Trophoblast cell (in vitro differentiated cells and primary cell): ENCODE results near the gene TYROBP.

Source experiments
- DNase-seq, 2 donors: peaks; one replicate each; pipeline ENCODE4 v3.0.0-alpha.2; 2016
- H2AFZ ChIP-seq: 2 replicates; pipeline ENCODE4 v1.6.1; 2013; ENCODE audit warnings: low read length, moderate library complexity, mild to moderate bottlenecking; ENCODE audit not compliant: insufficient read depth, poor library complexity
- H2AK5ac ChIP-seq: 2 replicates; pipeline ENCODE4 v1.6.1; 2013; ENCODE audit warnings: mild to moderate bottlenecking, low read length
- H2BK120ac ChIP-seq: 2 replicates; pipeline ENCODE4 v1.6.1; 2013; ENCODE audit warnings: low read length, mild to moderate bottlenecking, moderate library complexity; ENCODE audit not compliant: insufficient read depth, poor library complexity
- H2BK12ac ChIP-seq: 2 replicates; pipeline ENCODE4 v1.6.1; 2013; ENCODE audit warnings: mild to moderate bottlenecking, low read length, moderate library complexity
- H2BK5ac ChIP-seq: 2 replicates; pipeline ENCODE4 v1.6.1; 2013; ENCODE audit warnings: low read length, low read depth, moderate library complexity, mild to moderate bottlenecking; ENCODE audit not compliant: poor library complexity
- H3K14ac ChIP-seq: 2 replicates; pipeline ENCODE4 v1.6.1; 2013; ENCODE audit warnings: mild to moderate bottlenecking, low read length
- H3K18ac ChIP-seq: 2 replicates; pipeline ENCODE4 v1.6.1; 2013; ENCODE audit warnings: mild to moderate bottlenecking, low read length
- H3K23ac ChIP-seq: 2 replicates; pipeline ENCODE4 v1.6.1; 2013; ENCODE audit warnings: low read length
- H3K27ac ChIP-seq: 2 replicates; pipeline ENCODE4 v1.5.1; 2013; ENCODE audit warnings: low read depth, mild to moderate bottlenecking, inconsistent platforms, low read length, moderate library complexity
- H3K27me3 ChIP-seq: 2 replicates; pipeline ENCODE4 v1.6.1; 2013; ENCODE audit warnings: inconsistent platforms, mild to moderate bottlenecking, low read length, moderate library complexity; ENCODE audit not compliant: insufficient read depth
- H3K36me3 ChIP-seq, 2 experiments: 1 replicate in 1 of 2; 2 replicates in 1 of 2; pipeline ENCODE4 v1.6.1; 2013; ENCODE audit warnings: low read length in 2 of 2, mild to moderate bottlenecking in 2 of 2, moderate library complexity in 1 of 2; ENCODE audit not compliant: insufficient read depth in 2 of 2, control insufficient read depth in 1 of 2
- H3K4ac ChIP-seq: 2 replicates; pipeline ENCODE4 v1.6.1; 2013; ENCODE audit warnings: low read depth, mild to moderate bottlenecking, low read length, moderate library complexity
- H3K4me1 ChIP-seq, 2 experiments: 1 replicate in 1 of 2; 2 replicates in 1 of 2; pipeline ENCODE4 v1.6.1; 2013; ENCODE audit warnings: low read length in 2 of 2, mild to moderate bottlenecking in 2 of 2, moderate library complexity in 1 of 2; ENCODE audit not compliant: insufficient read depth in 2 of 2, control insufficient read depth in 1 of 2
- H3K4me2 ChIP-seq: 2 replicates; pipeline ENCODE4 v1.6.1; 2013; ENCODE audit warnings: inconsistent platforms, mild to moderate bottlenecking, low read length, moderate library complexity
- H3K4me3 ChIP-seq: 2 replicates; pipeline ENCODE4 v1.5.1; 2013; ENCODE audit warnings: mild to moderate bottlenecking, low read depth, low read length, inconsistent platforms
- H3K79me1 ChIP-seq: one replicate; pipeline ENCODE4 v1.6.1; 2013; ENCODE audit warnings: low read length
- H3K79me2 ChIP-seq: 2 replicates; pipeline ENCODE4 v1.6.1; 2013; ENCODE audit warnings: low read length, mild to moderate bottlenecking; ENCODE audit not compliant: control insufficient read depth, insufficient read depth, poor library complexity
- H3K9ac ChIP-seq: 2 replicates; pipeline ENCODE4 v1.6.1; 2013; ENCODE audit warnings: mild to moderate bottlenecking, low read length
- H3K9me3 ChIP-seq: 2 replicates; pipeline ENCODE4 v1.6.1; 2013; ENCODE audit warnings: low read depth, mild to moderate bottlenecking, control low read depth, inconsistent platforms, low read length; ENCODE audit not compliant: insufficient read depth
- H4K12ac ChIP-seq: 2 replicates; pipeline ENCODE4 v1.6.1; 2013; ENCODE audit warnings: low read depth, mild to moderate bottlenecking, low read length, moderate library complexity
- H4K8ac ChIP-seq: 2 replicates; pipeline ENCODE4 v1.6.1; 2013; ENCODE audit warnings: low read depth, mild to moderate bottlenecking, low read length, moderate library complexity
- H4K91ac ChIP-seq: one replicate; pipeline ENCODE4 v1.6.1; 2013; ENCODE audit warnings: low read depth, mild to moderate bottlenecking, low read length, moderate library complexity
- WGBS: extraction: QIAGEN DNeasy Blood & Tissue Kit; methylation state at CpG from one replicate; pipeline ENCODE4 v1.1.7; 2013; ENCODE audit warnings: missing lambda C conversion rate; ENCODE audit not compliant: insufficient read length, insufficient coverage; ENCODE audit errors: extremely low coverage; 5-methylcytosine and 5-hydroxymethylcytosine counted together

Gene TYROBP

DNA sequence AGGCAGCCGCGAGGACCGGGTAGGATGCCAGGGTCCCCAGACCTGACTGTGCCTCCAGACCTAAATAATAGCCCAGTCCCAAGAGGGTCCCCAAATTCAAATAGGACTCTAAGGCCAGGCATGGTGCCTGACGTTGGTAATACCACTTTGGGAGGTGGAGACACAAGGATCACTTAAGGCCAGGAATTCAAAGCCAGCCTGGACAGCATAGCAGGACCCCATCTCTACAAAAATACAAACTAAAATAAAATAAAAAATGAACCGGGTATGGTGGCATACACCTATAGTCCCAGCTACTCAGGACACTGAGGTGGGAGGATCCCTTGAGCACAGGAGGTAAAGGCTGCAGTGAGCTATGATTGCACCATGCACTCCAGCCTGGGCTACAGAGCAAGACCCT, 45.1 kb downstream of the TYROBP start:
- no peak overlapping the region for H3K4me2 ChIP-seq
- H2BK120ac ChIP-seq = no peak overlapping the region
- no peak overlapping the region for H3K23ac ChIP-seq
- peaks cover 23% of the 10 kb centered on the region for H3K27me3 ChIP-seq
- H3K4ac ChIP-seq = no peak overlapping the region
- no peaks in the 10 kb centered on the region for H3K79me2 ChIP-seq
- H3K9ac ChIP-seq = no peak overlapping the region
- no peak overlapping the region for H2AFZ ChIP-seq
- H3K4me3 ChIP-seq = no peak overlapping the region
- H3K18ac ChIP-seq = no peak overlapping the region
- H2BK12ac ChIP-seq = no peak overlapping the region
- H2AK5ac ChIP-seq = no peak overlapping the region
- no CpG with 5 or more reads among the region's 5 CpGs for whole genome bisulfite sequencing
- peaks cover 3% of the 10 kb centered on the region for H3K9me3 ChIP-seq
- no peaks in the 10 kb centered on the region for H3K36me3 ChIP-seq
- no peak overlapping the region for H4K8ac ChIP-seq
- H3K79me1 ChIP-seq = no peaks in the 10 kb centered on the region
- H4K12ac ChIP-seq = no peak overlapping the region
- peaks cover 4 to 9% of the 10 kb centered on the region in 2 experiments for H3K4me1 ChIP-seq
- no peak overlapping the region for H2BK5ac ChIP-seq
- H3K27ac ChIP-seq = no peak overlapping the region
- H4K91ac ChIP-seq = no peak overlapping the region
- no peak for DNase-seq
- H3K14ac ChIP-seq = no peak overlapping the region

DNA sequence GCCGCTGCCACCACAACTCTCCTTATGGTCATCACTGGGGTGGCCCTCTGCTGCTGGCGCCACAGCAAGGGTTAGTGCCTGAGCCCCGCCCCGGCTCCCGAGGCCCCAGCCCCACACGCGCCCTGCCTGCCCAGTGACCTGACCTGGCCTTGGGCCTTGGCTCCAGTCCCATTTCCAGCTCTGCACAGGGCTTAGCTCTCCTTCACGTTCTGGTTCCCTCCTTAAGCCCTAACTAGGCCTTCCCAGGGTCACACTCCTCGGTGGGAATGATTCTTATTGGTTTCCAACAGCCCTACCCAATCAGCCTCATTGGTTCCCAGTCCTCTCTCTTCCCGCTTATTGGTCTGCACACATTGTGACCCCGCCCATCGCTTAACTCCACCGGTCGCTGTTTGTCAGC, 45.6 kb downstream of the TYROBP start:
- Histone ChIP-seq H4K91ac (no peak overlapping the region), H3K4me3 (no peak overlapping the region), H4K12ac (no peak overlapping the region), H2BK5ac (no peak overlapping the region), H3K4me2 (no peak overlapping the region), H3K18ac (no peak overlapping the region), H2AFZ (no peak overlapping the region), H3K27ac (no peak overlapping the region), H3K9me3 (peaks cover 3% of the 10 kb centered on the region), H3K14ac (no peak overlapping the region), H3K4me1 (peaks cover 4 to 9% of the 10 kb centered on the region in 2 experiments), H3K27me3 (peaks cover 24% of the 10 kb centered on the region), H3K4ac (no peak overlapping the region), H3K79me1 (no peaks in the 10 kb centered on the region), H2AK5ac (no peak overlapping the region), H2BK12ac (no peak overlapping the region), H3K36me3 (no peaks in the 10 kb centered on the region), H2BK120ac (no peak overlapping the region), H3K23ac (no peak overlapping the region), H3K79me2 (no peaks in the 10 kb centered on the region), H4K8ac (no peak overlapping the region), H3K9ac (no peak overlapping the region)
- WGBS = no CpG with 5 or more reads among the region's 14 CpGs
- DNase-seq = no peak

GRCh38 chr19:35861640-35862160, 46.4 kb downstream of the TYROBP start:
- no peak overlapping the region for H2BK5ac ChIP-seq
- peak overlapping the region; percentile 70 for H3K4me2 ChIP-seq

DNA sequence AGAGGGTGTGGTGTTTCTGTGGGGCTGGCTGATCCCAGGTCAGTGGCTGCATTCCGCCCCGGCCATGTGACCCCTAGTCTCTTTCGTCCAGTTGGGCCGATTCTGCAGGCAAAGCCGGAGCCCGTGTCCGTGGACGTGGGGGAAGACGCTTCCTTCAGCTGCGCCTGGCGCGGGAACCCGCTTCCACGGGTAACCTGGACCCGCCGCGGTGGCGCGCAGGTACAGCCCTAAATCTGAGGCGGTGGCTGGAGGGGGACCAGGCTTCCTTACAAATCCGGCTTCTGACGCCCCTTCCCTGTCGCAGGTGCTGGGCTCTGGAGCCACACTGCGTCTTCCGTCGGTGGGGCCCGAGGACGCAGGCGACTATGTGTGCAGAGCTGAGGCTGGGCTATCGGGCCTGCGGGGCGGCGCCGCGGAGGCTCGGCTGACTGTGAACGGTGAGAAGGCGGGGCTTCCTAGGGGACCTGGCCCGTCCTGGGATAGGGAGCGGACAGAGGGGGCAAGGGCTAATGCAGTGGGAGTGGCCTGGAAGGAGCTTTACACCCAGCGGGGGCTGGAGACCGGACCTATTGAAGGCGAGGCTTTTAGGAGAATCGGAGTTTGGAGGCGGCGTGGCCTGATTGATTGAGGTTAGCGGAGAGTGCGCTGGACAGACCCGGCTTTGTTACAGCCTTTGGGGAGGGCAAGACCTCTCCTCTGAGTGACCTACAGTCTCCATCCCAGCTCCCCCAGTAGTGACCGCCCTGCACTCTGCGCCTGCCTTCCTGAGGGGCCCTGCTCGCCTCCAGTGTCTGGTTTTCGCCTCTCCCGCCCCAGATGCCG, 47.1 kb downstream of the TYROBP start:
- Histone ChIP-seq H3K9me3 (peaks cover 5% of the 10 kb centered on the region), H2BK120ac (no peak overlapping the region), H2AFZ (no peak overlapping the region), H3K4ac (no peak overlapping the region), H3K79me1 (no peaks in the 10 kb centered on the region), H3K27me3 (peaks cover 34% of the 10 kb centered on the region), H2AK5ac (no peak overlapping the region), H3K27ac (no peak overlapping the region), H4K12ac (no peak overlapping the region), H3K23ac (no peak overlapping the region), H3K4me1 (peaks cover 5 to 9% of the 10 kb centered on the region in 2 experiments), H3K4me3 (peak overlapping the region; percentile 26), H3K4me2 (peak overlapping the region; percentile 70), H2BK5ac (no peak overlapping the region), H3K14ac (no peak overlapping the region), H3K18ac (no peak overlapping the region), H4K91ac (no peak overlapping the region), H4K8ac (no peak overlapping the region), H3K9ac (no peak overlapping the region), H3K36me3 (no peaks in the 10 kb centered on the region), H3K79me2 (no peaks in the 10 kb centered on the region), H2BK12ac (no peak overlapping the region)
- DNase-seq = peak in 1 of 2 donors; percentile 35
- WGBS = no CpG with 5 or more reads among the region's 55 CpGs

More at GRCh38 chr19:35861640-35862160, 46.4 kb downstream of the TYROBP start:
- H3K79me1 ChIP-seq = no peaks in the 10 kb centered on the region
- no peak overlapping the region for H3K27ac ChIP-seq
- no peak for DNase-seq
- H3K14ac ChIP-seq = no peak overlapping the region
- H4K12ac ChIP-seq = no peak overlapping the region
- H3K18ac ChIP-seq = no peak overlapping the region
- peaks cover 27% of the 10 kb centered on the region for H3K27me3 ChIP-seq
- H2AFZ ChIP-seq = no peak overlapping the region
- no peak overlapping the region for H3K4me3 ChIP-seq
- WGBS = no CpG with 5 or more reads among the region's 19 CpGs
- no peak overlapping the region for H3K9ac ChIP-seq
- no peak overlapping the region for H3K23ac ChIP-seq
- H4K91ac ChIP-seq = no peak overlapping the region
- no peak overlapping the region for H2BK120ac ChIP-seq
- H3K4ac ChIP-seq = no peak overlapping the region
- peaks cover 5% of the 10 kb centered on the region for H3K9me3 ChIP-seq
- H2BK12ac ChIP-seq = no peak overlapping the region
- H2AK5ac ChIP-seq = no peak overlapping the region
- no peaks in the 10 kb centered on the region for H3K79me2 ChIP-seq
- peaks cover 4 to 9% of the 10 kb centered on the region in 2 experiments for H3K4me1 ChIP-seq
- H3K36me3 ChIP-seq = no peaks in the 10 kb centered on the region
- H4K8ac ChIP-seq = no peak overlapping the region
